Stimulated activated CD8-positive, alpha-beta memory T cell treated with anti-CD3 and anti-CD28 coated beads, Interleukin-4, amount 100 ng/mL, for 24 hours (primary cell): ENCODE data around the gene IFNLR1.

Experiments
- DNase-seq: peaks from one replicate; pipeline ENCODE4 v3.0.0-alpha.2; 2020; ENCODE audit warnings: low read depth

The IFNLR1 gene

GRCh38 chr1:24119859-24120756 lies 67.0 kb downstream of the IFNLR1 start:
- no peak for DNase-seq

DNA sequence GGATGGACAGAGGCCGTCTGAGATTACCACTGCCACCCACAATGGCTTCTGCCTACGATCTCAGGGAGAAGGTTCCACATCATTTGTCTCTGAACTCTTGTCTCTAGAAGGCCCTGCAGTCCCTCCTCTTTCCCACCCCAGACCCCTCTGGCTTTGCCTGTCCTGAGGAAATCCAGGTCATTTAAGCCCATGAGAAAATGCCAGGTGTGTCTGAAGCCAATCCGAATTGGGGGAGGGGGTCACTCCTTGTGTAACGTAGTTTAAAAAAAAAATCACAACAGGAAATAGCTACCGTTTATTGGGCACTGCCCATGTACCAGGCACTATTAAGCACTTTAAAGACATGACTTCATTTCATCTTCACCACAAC lies 67.6 kb downstream of the IFNLR1 start:
- DNase-seq = no peak

GRCh38 chr1:24118410-24119242 lies 68.5 kb downstream of the IFNLR1 start:
- no peak for DNase-seq

DNA sequence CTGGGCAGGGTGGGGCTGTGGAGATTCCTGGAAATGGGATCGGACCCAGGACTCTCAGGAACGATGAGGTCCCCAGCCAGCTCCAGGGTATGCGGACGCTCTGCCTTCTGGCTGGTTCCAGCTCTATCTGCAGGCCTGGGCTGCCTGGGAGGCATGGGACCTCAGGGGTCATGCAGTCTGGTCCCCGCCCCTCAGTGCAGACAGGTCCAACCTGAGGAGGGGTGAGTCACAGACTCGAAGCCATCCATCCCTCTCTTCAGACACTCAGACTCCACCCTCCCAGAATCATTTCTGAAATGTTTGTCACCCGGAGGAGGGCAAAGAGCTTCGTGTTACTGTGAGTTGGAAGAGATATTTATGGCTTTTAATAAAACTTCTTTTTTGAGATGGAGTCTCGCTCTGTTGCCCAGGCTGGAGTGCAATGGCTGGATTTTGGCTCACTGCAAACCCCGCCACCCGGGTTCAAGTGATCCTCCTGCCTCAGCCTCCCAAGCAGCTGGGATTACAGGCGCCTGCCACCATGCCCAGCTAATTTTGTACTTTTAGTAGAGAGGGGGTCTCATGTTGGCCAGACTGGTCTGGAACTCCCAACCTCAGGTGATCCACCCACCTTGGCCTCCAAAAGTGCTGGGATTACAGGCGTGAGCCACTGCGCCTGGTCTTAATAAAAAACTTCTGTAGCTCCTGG lies 69.2 kb downstream of the IFNLR1 start:
- DNase-seq = no peak

GRCh38 chr1:24117132-24117531 lies 70.0 kb downstream of the IFNLR1 start:
- no peak for DNase-seq

- no peak for DNase-seq
Observed at GRCh38 chr1:24114753-24115152, 72.3 kb downstream of the IFNLR1 start.

DNA sequence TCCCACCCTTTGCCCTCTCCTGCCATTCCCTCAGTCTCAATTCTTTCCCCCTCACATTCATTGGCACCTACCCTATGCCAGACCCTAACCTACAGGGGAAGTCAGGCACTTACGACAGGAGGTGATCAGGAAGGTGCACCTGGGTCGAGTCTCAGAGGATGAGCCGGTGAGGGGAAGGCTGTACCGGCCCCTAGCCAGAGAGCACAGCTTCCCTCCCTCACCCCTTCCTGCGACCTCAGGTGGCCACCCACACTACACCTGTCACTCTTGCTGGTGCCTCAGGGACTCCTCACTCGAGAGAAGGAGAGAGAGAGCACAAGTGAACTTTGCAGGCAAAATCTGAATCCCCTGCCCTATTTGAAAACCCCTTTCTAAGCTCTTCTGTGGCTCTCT lies 73.5 kb downstream of the IFNLR1 start:
- DNase-seq = no peak

- peak; percentile 34 for DNase-seq
Observed at GRCh38 chr1:24111996-24112779, 74.9 kb downstream of the IFNLR1 start, which contains the start of gene MYOM3. TSS of gene MYOM3 (minus strand) at chr1:24112135. CDS start at chr1:24108636, 3,499 bp downstream.

- no peak for DNase-seq
Observed at GRCh38 chr1:24111262-24111995, 75.7 kb downstream of the IFNLR1 start.

- no peak for DNase-seq
Observed at GRCh38 chr1:24110642-24111261, 76.3 kb downstream of the IFNLR1 start.

GRCh38 chr1:24109686-24110475 lies 77.2 kb downstream of the IFNLR1 start:
- DNase-seq = no peak

- DNase-seq = no peak
Observed at GRCh38 chr1:24109166-24109483, 78.0 kb downstream of the IFNLR1 start.

GRCh38 chr1:24108334-24109165 lies 78.5 kb downstream of the IFNLR1 start:
- DNase-seq = no peak

DNA sequence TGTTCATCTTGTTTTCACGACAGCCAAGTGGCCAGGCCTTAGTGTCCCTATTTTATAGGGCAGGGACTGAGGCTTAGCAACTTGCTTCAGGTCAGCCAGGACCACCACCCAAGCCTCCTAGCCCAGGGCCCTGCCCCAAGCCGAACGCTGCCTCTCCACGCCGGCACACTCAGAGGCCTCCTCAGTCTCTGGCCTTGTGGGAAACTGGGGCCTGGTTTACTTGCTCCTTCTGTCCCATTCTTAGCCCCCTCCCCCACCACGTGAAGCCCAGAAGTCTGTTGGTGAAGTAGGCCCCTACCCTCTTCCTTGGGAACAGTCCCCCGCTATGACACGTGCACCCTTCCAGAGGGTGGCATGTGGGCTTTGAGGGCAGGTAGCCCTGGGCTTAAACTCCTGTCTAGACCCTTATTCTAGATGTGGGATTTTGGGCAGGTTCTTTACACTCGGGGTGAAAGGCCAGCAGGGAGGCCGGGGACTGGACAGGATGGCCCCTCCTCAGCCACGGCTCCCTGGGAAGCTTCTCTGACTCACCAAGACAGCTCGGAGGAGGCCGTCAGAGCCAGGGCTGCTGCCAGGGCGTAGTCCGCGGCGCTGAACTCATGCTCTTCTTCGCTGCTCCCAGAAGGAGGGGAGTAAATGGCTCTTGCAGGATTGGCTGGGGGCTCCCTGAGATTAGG lies 79.5 kb downstream of the IFNLR1 start:
- DNase-seq = no peak

DNA sequence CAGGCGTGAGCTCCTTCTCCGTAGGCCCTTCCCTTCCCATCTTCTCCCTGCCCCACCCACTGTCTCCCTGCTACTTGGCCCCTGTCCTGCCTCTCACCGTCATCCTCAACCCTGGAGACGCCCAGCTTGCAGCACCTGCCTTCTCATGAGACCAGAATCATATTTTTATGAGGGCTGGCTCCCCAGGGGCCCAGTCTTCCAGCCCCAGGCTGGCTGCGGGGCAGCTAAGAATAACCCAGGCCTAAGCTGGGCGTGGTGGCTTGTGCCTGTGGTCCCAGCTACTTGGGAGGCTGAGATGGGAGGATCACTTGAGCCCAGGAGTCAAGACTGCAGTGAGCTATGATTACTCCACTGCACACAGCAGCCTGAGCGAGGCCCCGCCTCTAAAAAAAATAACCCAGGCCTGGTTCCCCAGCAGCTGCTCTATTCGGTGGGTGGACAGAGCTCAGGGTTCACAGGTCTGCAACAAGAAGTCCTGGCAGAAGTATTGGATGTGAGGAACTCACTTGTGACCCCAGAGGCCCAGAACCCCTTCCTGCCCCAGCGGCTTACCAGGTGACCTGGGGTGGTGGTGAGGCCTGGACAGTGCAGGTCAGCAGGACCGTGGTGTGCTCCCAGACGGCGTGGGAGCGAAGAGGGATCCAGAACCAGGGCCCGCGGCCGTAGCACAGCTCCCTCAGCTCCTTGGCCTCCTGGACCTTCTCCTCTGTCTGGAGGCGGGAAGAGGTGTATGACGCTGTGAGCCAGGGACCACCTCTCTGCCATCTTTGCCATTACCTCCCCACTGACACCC lies 81.5 kb downstream of the IFNLR1 start:
- DNase-seq = no peak

- no peak for DNase-seq
Observed at GRCh38 chr1:24104854-24105253, 82.2 kb downstream of the IFNLR1 start.
